Smooth muscle cell (in vitro differentiated cells): ENCODE results near the gene BMP10. TPM values are rescaled to one million over a fixed set of nuclear protein-coding genes. Genes with fewer than 3 reads are reported as not detected.

Source experiments
- DNase-seq: peaks from one replicate; lab custom pipeline; 2025; ENCODE audit not compliant: unreplicated experiment; lab: John Stamatoyannopoulos, UW
- H2AFZ ChIP-seq: fragments of 200-600 bp; sonication (generic); 2 replicates; pipeline ENCODE4 v1.6.0; 2016; ENCODE audit warnings: antibody characterized with exemption, low read depth, mild to moderate bottlenecking
- H3F3A ChIP-seq: fragments of 200-600 bp; sonication (generic); 2 replicates; pipeline ENCODE4 v1.6.0; 2017; ENCODE audit warnings: antibody characterized with exemption, low read depth
- H3K27ac ChIP-seq: fragments of 200-600 bp; sonication (generic); 2 replicates; pipeline ENCODE4 v1.5.1; 2016; ENCODE audit warnings: low read depth, mild to moderate bottlenecking
- H3K27me3 ChIP-seq: fragments of 200-600 bp; sonication (generic); 2 replicates; pipeline ENCODE4 v1.6.1; 2016; ENCODE audit warnings: low read depth, mild to moderate bottlenecking
- H3K36me3 ChIP-seq: fragments of 200-600 bp; sonication (generic); 2 replicates; pipeline ENCODE4 v1.5.1; 2016; ENCODE audit warnings: low read depth
- H3K4me1 ChIP-seq: fragments of 200-600 bp; sonication (generic); 2 replicates; pipeline ENCODE4 v1.5.1; 2016; ENCODE audit warnings: low read depth
- H3K4me2 ChIP-seq: fragments of 200-600 bp; sonication (generic); 2 replicates; pipeline ENCODE4 v1.6.0; 2016; ENCODE audit warnings: mild to moderate bottlenecking
- H3K4me3 ChIP-seq: fragments of 200-600 bp; sonication (generic); 2 replicates; pipeline ENCODE4 v1.5.1; 2016; ENCODE audit warnings: mild to moderate bottlenecking
- H3K79me2 ChIP-seq: fragments of 200-600 bp; sonication (generic); 2 replicates; pipeline ENCODE4 v1.6.0; 2016; ENCODE audit warnings: low read depth, mild to moderate bottlenecking
- H3K9ac ChIP-seq: fragments of 200-600 bp; sonication (generic); 2 replicates; pipeline ENCODE4 v1.6.0; 2016; ENCODE audit warnings: low read depth
- H3K9me3 ChIP-seq: fragments of 200-600 bp; sonication (generic); replicated peaks from 2 replicates; pipeline ENCODE4 v1.5.1; 2016; ENCODE audit warnings: low read depth
- H4K20me1 ChIP-seq: fragments of 200-600 bp; sonication (generic); 2 replicates; pipeline ENCODE4 v1.6.0; 2016; ENCODE audit warnings: low read depth
- CTCF ChIP-seq: fragments of 200-600 bp; sonication (generic); IDR thresholded peaks from 2 replicates; pipeline ENCODE4 v1.5.1; 2017; ENCODE audit warnings: borderline replicate concordance, mild to moderate bottlenecking, antibody characterized with exemption; ENCODE audit not compliant: insufficient read depth, poor library complexity, severe bottlenecking
- WGBS: methylation state at CpG from one replicate; pipeline ENCODE4 v1.1.7; 2016; ENCODE audit warnings: low lambda C conversion rate; 5-methylcytosine and 5-hydroxymethylcytosine counted together
- polyA plus RNA-seq: library from polyadenylated mRNA; unstranded; fragments of >200 nt; fragmentation: Nextera tagmentation; extraction: Ambion mirVana; gene quantifications from 2 replicates; pipeline ENCODE4 v1.2.1, GENCODE V29; 2016
- total RNA-seq: library from RNA; depleted of rRNA; stranded (reverse); fragments of >200 nt; gene quantifications from 2 replicates; pipeline ENCODE4 v1.2.3, GENCODE V29; 2014

BMP10 gene
- total RNA-seq (0.22 TPM in 1 of 2 replicates, not detected in the other), polyA plus RNA-seq (not detected in 2 replicates)

GRCh38 chr2:68871159-68871764 lies at the start of gene BMP10:
Gene BMP10 (minus strand): TSS chr2:68871397. CDS start chr2:68871358, 39 bp downstream.
- Histone ChIP-seq H3K9me3 (no peaks in the 10 kb centered on the region), H3K4me2 (peak within 1 kb of the TSS; percentile 23), H3K79me2 (no peaks in the 10 kb centered on the region), H3K4me1 (no peaks in the 10 kb centered on the region), H3K27ac (no peak within 1 kb of the TSS), H3K27me3 (peaks cover 9% of the 10 kb centered on the region), H3K36me3 (no peaks in the 10 kb centered on the region), H4K20me1 (no peaks in the 10 kb centered on the region), H3K9ac (no peak within 1 kb of the TSS), H2AFZ (no peak within 1 kb of the TSS), H3K4me3 (no peak within 1 kb of the TSS), H3F3A (no peaks in the 10 kb centered on the region)
- no peak for DNase-seq
- no peak for TF ChIP-seq CTCF
- 67% methylated on average over 6 of the region's 6 CpGs for WGBS

DNA sequence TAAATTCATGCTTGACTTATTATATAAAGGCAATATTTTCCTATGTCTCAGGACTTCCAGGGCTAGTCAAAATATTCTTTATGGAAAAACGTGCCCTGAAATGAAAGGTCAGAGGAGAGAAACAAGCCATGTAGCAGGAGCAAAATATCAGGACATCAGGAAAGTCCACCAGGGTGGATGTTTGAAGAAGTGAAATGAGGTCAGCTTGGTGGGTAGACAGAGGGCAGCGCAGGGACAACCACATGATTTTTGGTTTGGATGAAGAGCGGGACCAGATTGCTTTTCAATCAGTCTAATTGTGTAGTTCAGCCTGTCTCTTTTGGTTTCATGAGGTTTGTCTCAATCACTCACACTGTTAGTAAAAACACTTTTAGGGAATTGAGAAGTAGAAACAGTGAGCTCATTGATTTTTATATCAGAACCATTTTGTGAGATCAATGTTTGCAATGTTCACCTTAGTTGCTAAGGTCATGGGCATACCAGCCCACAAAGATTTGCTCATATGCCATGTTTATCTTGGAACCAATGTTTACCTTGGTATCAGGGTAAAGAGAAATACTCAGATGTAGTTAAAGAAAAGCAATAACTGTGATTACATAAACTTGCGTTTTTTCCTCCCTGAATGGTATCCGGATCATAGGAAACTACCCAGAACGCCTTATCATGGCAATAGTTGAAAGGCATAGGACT lies 49.4 kb upstream of the BMP10 start:
- Histone ChIP-seq H3K4me1 (peaks cover 3% of the 10 kb centered on the region), H2AFZ (no peak overlapping the region), H3K27ac (no peak overlapping the region), H3F3A (no peaks in the 10 kb centered on the region), H3K36me3 (no peaks in the 10 kb centered on the region), H4K20me1 (no peaks in the 10 kb centered on the region), H3K27me3 (no peaks in the 10 kb centered on the region), H3K4me3 (no peak overlapping the region), H3K9me3 (no peaks in the 10 kb centered on the region), H3K79me2 (no peaks in the 10 kb centered on the region), H3K4me2 (no peak overlapping the region), H3K9ac (no peak overlapping the region)
- DNase-seq, result no peak
- WGBS, result 92% methylated on average over 6 of the region's 6 CpGs
- no peak for TF ChIP-seq CTCF

DNA sequence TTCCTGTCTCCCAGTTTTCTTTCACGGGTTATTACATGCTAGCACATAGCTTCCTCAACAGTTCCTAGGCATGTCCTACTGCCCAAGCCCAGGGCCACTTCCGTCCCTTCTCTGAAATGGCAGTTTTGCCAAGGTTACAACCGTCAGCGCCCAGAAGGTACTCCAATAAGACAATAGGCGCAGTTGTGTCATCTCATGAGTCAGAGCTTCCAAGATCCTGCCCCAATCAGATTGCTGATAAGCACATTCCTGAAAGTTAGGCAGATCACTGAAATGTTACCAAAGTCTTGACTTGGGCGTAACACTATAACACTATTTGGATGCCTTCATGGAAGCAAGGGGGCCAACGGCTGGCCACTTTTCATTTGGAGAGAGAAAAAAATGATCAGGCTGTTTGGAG lies 47.3 kb upstream of the BMP10 start:
- H3K27ac ChIP-seq, result no peak overlapping the region
- H2AFZ ChIP-seq, result no peak overlapping the region
- no peak overlapping the region for H3K4me2 ChIP-seq
- TF ChIP-seq CTCF, result no peak
- H3K4me1 ChIP-seq, result no peaks in the 10 kb centered on the region
- no peak overlapping the region for H3K9ac ChIP-seq
- no peaks in the 10 kb centered on the region for H3K27me3 ChIP-seq
- H3K4me3 ChIP-seq, result no peak overlapping the region
- no peaks in the 10 kb centered on the region for H3K79me2 ChIP-seq
- H4K20me1 ChIP-seq, result no peaks in the 10 kb centered on the region
- no peaks in the 10 kb centered on the region for H3K36me3 ChIP-seq
- 81% methylated on average over 7 of the region's 7 CpGs for WGBS
- H3K9me3 ChIP-seq, result no peaks in the 10 kb centered on the region
- no peak for DNase-seq
- no peaks in the 10 kb centered on the region for H3F3A ChIP-seq
